T-helper 17 cell (primary cell): ENCODE measurements around the gene HIBADH. TPM values are rescaled to one million over a fixed set of nuclear protein-coding genes. Genes with fewer than 3 reads are reported as not detected.
"Not testable (repeated sequence)": the region's sequence is repeated elsewhere in the genome, so short reads cannot be mapped to it uniquely, and the experiment has no call there.

Experiments used
- ATAC-seq: fragments of 150-1000 bp; cut with Tn5 transposase; 2 replicates; pipeline ENCODE4 v1.10.0; 2021; ENCODE audit warnings: mild to moderate bottlenecking, moderate library complexity
- DNase-seq, 3 donors: peaks; one replicate each; pipeline versions ENCODE4 v3.0.0 to v3.0.0-alpha.2; 2020 to 2021
- H3K9me3 ChIP-seq: one replicate; pipeline ENCODE4 v1.7.0; 2013; ENCODE audit warnings: low read length, mild to moderate bottlenecking; ENCODE audit not compliant: control insufficient read depth, poor library complexity, severe bottlenecking
- H3K27ac Mint-ChIP-seq: one replicate; pipeline ENCODE4 v1.8.0; 2022; ENCODE audit warnings: mild to moderate bottlenecking, moderate library complexity, mixed read lengths
- H3K27me3 Mint-ChIP-seq: one replicate; pipeline ENCODE4 v1.8.0; 2022; ENCODE audit warnings: mixed read lengths
- H3K36me3 Mint-ChIP-seq: one replicate; pipeline ENCODE4 v1.8.0; 2022; ENCODE audit warnings: low read depth, mixed read lengths
- H3K4me1 Mint-ChIP-seq: one replicate; pipeline ENCODE4 v1.8.0; 2022; ENCODE audit warnings: mild to moderate bottlenecking, mixed read lengths
- H3K4me3 Mint-ChIP-seq: one replicate; pipeline ENCODE4 v1.8.0; 2022; ENCODE audit warnings: mild to moderate bottlenecking, moderate library complexity, mixed read lengths
- total RNA-seq, 4 donors: library from RNA in 2 of 4; stranded (reverse) in 2 of 4; gene quantifications; one replicate each; pipeline ENCODE4 v1.2.3 and lab custom pipeline; 2022 to 2026

HIBADH gene
- total RNA-seq, 2 donors from 2014 or later, result 5.7 to 8.0 TPM

DNA sequence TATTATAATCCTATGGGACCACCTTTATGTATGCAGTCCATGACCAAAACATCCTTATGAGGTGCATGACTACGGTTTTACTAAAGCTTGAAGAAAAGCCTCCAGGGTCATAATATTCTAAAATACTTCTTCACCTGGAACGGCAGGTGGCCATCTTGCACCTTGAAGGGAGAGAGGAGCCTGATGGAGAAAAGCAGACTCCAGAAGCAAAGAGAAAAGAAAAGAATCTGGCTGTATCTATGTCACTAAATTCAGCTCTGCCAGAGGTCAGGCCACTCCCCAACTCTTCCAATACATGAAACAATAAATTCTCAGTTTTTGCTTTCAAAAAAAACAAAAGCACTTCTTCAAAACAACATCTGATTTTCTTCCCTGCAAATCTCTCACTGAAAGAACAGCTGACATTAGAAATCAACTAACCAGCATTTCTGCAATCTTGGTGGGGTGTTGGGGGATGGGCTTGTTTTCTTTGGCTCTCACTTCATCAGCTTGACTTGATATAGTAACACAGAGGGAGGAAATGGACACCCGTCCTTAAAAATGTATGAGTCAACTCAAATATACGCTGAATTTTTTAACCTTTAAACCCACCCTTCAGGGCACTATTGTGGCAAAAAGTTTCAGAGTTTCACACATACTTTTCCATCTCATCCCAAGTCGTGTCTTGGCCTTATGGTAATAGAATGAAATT lies 21.7 kb downstream of the HIBADH start:
- Mint-ChIP-seq H3K27ac (no peak overlapping the region), H3K27me3 (no peaks in the 10 kb centered on the region), H3K4me3 (no peak overlapping the region), H3K36me3 (peaks cover 6% of the 10 kb centered on the region), H3K4me1 (peaks cover 20% of the 10 kb centered on the region)
- DNase-seq (no peak), ATAC-seq (no peak)
- H3K9me3 ChIP-seq, result no peaks in the 10 kb centered on the region

DNA sequence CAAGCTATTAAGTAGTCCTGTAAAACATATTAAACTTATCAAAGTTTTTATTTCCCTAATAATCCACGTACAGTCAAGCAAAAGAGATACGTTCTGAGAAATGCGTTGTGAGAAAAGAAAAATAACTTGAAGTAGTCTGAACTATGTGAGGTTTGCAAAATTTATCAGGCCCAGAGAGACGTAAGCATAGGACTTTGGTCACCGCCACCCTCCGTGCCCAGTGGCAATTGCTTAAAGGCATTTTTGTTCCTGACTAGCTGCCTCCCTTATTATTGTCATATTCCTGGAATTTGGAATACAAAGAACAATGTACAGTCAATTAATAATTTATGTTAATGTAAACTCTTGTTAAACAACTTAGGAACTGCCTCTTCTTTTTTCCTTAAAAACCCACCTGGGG lies 22.8 kb downstream of the HIBADH start:
- Mint-ChIP-seq H3K36me3 (peaks cover 8% of the 10 kb centered on the region), H3K27me3 (no peaks in the 10 kb centered on the region), H3K4me3 (no peak overlapping the region), H3K27ac (no peak overlapping the region), H3K4me1 (peaks cover 21% of the 10 kb centered on the region)
- DNase-seq, result no peak
- no peaks in the 10 kb centered on the region for H3K9me3 ChIP-seq
- no peak for ATAC-seq

DNA sequence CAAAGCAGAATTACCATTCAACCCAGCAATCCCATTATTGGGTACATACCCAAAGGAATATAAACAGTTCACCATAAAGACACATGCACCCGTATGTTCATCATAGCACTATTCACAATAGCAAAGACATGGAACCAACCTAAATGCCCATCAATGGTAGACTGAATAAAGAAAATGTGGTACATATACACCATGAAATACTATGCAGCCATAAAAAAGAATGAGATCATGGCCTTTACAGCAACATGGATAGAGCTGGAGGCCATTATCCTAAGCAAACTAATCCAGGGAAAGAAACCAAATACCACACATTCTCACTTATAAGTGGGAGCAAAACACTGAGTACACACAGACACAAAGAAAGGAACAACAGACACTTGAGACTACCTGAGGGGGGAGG lies 23.6 kb downstream of the HIBADH start:
- peaks cover 21% of the 10 kb centered on the region for H3K4me1 Mint-ChIP-seq
- DNase-seq, H3K4me3 Mint-ChIP-seq, H3K27ac Mint-ChIP-seq, H3K27me3 Mint-ChIP-seq, ATAC-seq, H3K9me3 ChIP-seq, H3K36me3 Mint-ChIP-seq: not testable (repeated sequence)

DNA sequence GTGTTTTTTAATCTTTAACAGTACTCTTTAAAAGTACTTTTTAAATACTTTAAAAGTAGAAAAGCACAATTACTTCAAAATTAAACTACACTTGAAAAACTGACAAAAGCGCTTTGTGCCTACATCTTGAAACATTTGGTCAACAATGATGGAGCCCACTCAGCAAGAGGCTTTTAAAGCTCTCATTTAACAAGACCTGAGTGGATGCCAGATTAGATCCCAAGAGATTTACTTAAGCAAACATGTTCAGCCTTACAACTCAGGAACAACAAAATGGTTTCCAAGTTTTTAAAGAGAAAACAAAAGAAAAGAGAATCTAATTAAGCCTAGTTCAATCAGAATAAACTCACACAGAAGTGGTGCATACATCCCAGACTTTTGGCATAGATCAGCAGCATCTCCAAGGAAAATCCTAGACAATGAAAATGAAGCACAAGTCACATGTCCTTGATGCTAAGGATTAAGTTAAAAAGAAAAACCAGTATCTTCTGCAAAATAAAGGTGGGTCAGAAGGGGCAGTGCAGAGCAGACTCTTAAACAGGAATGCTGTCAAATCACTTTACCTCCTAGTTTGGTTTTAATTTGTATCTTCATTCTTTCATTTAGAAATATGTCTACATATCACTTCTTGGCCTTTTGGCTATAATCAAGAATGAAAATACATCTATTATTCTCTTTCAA lies 26.2 kb downstream of the HIBADH start:
- no peak overlapping the region for H3K27ac Mint-ChIP-seq
- DNase-seq (no peak), ATAC-seq (no peak)
- no peaks in the 10 kb centered on the region for H3K27me3 Mint-ChIP-seq
- H3K36me3 Mint-ChIP-seq, result peaks cover 5% of the 10 kb centered on the region
- peaks cover 18% of the 10 kb centered on the region for H3K4me1 Mint-ChIP-seq
- no peaks in the 10 kb centered on the region for H3K9me3 ChIP-seq
- H3K4me3 Mint-ChIP-seq, result no peak overlapping the region

DNA sequence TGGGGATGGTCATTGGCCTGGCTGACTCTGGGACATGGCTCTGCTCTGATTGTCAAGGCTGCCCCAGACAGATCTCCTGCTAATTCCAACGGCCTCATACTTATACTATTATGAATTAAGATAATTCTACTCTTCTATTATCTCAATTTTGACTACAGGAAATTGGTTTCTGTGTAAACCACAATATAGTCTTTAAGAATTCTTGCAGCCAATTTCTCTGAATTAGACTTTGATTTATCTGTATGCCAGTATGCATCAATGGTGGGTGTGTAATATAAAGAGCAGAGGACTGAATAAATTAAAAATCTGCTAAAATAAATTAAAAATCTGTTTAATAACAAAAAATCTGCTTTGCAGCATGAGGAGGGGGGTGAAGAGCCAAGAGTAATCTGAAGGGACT lies 27.0 kb downstream of the HIBADH start:
- Mint-ChIP-seq H3K4me3 (no peak overlapping the region), H3K4me1 (peaks cover 18% of the 10 kb centered on the region), H3K27ac (no peak overlapping the region), H3K36me3 (peaks cover 5% of the 10 kb centered on the region), H3K27me3 (no peaks in the 10 kb centered on the region)
- no peaks in the 10 kb centered on the region for H3K9me3 ChIP-seq
- DNase-seq (no peak), ATAC-seq (no peak)

DNA sequence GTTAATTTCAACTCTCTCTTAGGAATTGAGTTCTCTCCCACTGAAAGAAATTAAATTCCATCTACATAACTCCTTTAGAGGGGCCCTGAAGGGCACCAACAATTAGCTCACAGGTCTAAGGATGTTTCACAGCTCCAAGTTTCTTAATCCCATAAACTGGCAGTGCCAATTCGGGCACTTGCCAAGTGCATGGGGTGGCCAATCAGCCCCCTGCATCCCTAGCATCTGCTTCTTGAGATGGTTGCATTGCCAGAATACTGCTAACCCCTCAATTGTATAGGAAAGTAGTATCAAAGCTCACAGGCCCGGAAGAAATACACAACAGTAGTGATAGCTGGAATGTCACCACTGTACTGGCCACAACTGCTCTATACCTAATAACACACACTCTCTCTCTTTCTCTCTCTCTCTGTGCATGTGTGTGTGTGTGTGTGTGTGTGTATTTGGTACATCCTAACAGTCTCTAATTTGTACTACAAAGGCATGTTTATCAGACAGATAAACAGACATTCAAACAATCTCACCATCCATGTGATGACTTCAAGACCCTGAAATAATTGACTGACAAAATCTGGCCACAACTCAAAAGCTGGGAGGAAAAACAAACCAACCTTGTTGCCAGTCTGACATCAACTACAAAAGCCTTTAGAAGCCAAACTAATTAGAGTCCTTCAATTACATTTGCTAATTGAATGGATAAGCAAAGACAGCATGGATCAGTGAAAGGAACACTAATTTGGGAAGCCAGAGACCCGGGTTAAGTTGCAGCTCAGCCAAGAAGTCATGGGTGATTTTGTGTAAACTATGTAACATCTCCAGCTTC lies 27.8 kb downstream of the HIBADH start:
- Mint-ChIP-seq H3K4me1 (peaks cover 18% of the 10 kb centered on the region), H3K27ac (peak overlapping the region; percentile 34), H3K27me3 (no peaks in the 10 kb centered on the region), H3K36me3 (peaks cover 5% of the 10 kb centered on the region), H3K4me3 (no peak overlapping the region)
- DNase-seq, result no peak
- H3K9me3 ChIP-seq, result no peaks in the 10 kb centered on the region
- ATAC-seq, result no peak

DNA sequence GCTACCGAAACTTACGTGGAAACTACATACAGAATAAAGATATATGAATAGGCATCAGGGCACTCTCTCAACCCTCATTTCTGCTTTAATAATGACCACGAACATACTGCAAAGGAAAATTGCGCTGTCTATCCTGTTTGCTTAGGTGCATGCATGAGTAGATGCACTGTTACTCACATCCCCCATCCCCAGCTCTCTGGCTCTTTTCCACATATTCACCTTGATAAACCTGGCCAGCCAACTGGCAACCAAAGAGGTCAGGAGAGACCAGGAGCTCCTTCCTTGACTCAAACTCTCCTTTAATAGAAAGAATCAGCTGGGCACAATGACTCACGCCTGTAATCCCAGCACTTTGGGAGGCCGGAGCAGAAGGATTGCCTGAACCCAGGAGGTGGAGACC lies 29.6 kb downstream of the HIBADH start:
- Mint-ChIP-seq H3K4me3 (no peak overlapping the region), H3K36me3 (peaks cover 5% of the 10 kb centered on the region), H3K27ac (no peak overlapping the region), H3K27me3 (no peaks in the 10 kb centered on the region), H3K4me1 (peaks cover 13% of the 10 kb centered on the region)
- DNase-seq (no peak), ATAC-seq (no peak)
- H3K9me3 ChIP-seq, result no peaks in the 10 kb centered on the region

DNA sequence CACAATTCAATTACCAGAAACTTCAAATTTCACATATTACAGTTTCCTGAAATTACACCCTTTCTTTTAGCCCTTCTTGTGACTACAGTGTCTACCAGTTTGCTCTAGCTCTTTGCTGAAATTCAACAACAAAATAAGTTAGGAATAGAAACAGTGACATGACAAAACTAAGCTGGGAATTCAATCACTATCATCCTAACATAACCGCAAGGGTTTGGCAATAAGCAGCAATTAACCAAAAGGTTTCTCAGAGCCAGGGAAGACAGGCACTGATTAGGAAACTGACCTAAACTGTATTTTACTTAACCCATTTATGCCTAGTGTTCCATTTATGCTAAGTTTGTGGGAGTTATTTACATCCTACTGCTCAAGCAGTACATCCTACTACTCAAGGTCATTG lies 31.3 kb downstream of the HIBADH start:
- H3K9me3 ChIP-seq, result no peaks in the 10 kb centered on the region
- Mint-ChIP-seq H3K27ac (no peak overlapping the region), H3K4me1 (peaks cover 4% of the 10 kb centered on the region), H3K27me3 (no peaks in the 10 kb centered on the region), H3K36me3 (peaks cover 5% of the 10 kb centered on the region), H3K4me3 (no peak overlapping the region)
- DNase-seq, result no peak
- ATAC-seq, result no peak

DNA sequence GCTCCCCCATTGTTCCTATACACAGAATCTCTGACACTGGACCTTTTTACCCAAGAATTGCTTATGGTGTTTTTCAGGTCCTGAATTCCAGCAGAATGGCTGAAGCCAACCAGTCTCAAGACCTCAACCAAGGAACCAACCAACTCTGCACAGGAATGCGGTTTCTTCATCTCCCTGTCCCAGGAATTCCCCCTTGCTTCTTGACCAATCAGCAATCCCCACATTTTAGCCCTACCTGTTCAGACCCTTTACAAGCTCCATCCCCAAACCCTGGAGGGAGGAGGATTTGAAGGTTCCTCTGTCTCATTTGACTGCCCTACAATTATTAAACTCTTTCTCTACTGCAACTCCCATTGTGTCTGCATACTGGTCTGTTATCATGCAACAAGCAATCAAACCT lies 35.5 kb downstream of the HIBADH start:
- no peak overlapping the region for H3K4me3 Mint-ChIP-seq
- H3K4me1 Mint-ChIP-seq, result no peaks in the 10 kb centered on the region
- H3K27ac Mint-ChIP-seq, result no peak overlapping the region
- DNase-seq, result no peak
- H3K27me3 Mint-ChIP-seq, result no peaks in the 10 kb centered on the region
- H3K36me3 Mint-ChIP-seq, result peaks cover 3% of the 10 kb centered on the region
- H3K9me3 ChIP-seq, result no peaks in the 10 kb centered on the region
- no peak for ATAC-seq

DNA sequence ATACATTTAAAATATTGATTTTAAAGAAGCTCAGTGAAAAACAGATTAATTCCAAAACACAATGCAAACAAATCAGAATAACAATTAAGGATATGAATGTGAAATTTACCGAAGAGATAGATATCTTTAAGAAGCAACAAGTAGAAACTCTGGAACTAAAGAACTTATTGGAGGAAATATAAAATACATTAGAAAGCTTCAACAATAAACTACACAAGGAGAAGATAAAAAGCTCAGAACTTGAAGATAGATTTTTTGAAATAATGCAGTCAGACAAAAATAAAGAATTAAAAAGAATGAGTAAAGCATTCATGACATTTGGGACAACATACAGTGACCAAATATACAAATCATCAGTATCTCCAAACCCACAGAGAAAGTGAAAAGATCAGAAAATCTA lies 43.2 kb downstream of the HIBADH start:
- Mint-ChIP-seq H3K36me3 (peaks cover 9% of the 10 kb centered on the region), H3K4me1 (peaks cover 3% of the 10 kb centered on the region), H3K4me3 (no peak overlapping the region), H3K27ac (no peak overlapping the region), H3K27me3 (no peaks in the 10 kb centered on the region)
- peaks cover 9% of the 10 kb centered on the region for H3K9me3 ChIP-seq
- ATAC-seq (no peak), DNase-seq (no peak)

DNA sequence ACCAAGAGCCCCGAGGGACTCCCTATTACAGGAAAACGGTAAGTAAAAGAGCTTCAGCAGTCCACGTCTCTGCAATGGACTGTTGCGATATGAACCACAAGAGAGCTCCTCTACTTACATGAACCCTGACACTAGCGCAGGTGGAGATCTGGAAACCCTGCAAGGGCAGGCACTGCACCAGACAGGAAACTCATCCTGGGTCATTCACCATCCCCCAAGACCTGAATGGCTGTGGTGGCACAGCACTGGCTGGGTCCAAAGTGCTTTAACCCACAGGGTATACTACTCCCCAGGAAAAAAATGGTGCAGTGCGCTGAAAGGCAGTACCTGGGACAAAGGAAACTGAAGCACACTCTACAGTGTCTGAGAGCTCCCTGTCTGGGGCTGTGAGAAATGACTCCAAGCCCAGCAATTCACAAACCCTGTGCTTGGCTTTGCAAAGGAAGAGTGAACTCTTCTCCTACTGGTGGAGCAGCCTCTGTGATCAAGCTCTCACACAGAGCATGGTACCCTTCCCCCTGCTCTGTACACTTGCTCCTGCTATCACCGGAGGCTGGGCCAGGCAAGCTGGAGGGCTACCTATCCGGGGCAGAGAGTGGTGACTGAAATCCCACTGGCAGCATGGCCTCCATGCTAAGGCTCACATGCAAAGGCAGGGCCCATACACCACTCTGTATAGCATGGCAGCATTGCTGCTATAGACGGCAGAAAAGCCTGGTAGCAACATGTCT lies 44.9 kb downstream of the HIBADH start:
- no peak for ATAC-seq
- Mint-ChIP-seq H3K36me3 (peaks cover 9% of the 10 kb centered on the region), H3K4me1 (peaks cover 3% of the 10 kb centered on the region), H3K27me3 (no peaks in the 10 kb centered on the region), H3K27ac (no peak overlapping the region), H3K4me3 (no peak overlapping the region)
- H3K9me3 ChIP-seq, result peaks cover 9% of the 10 kb centered on the region
- DNase-seq, result no peak

DNA sequence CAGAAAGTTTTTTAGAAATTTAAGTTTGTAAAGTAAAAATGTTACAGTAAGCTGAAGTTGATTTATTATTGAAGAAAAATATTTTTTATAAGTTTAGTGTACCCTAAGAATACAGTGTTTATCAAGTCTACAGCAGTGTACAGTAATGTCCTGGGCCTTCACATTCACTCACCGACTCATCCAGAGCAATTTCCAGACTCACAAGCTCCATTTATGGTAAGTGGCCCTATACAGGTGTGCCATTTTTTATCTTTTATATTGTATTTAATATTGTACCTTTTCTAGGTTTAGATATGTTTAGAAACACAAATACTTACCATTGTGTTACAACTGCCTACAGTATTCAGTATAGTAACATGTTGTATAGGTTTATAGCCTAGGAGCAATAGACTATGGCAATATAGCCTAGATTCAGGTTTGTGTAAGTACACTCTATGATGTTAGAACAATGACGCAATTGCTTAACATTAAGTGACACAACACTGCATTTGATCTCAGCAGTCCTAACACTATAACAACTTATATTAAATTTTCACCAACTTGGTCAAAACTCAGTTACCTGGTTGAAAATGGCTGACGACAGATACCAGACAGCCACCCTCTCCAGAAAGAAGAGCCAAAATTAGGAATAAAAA lies 45.7 kb downstream of the HIBADH start:
- Mint-ChIP-seq H3K4me3 (no peak overlapping the region), H3K4me1 (peaks cover 3% of the 10 kb centered on the region), H3K27me3 (no peaks in the 10 kb centered on the region), H3K27ac (no peak overlapping the region), H3K36me3 (peaks cover 9% of the 10 kb centered on the region)
- no peak for DNase-seq
- ATAC-seq, result no peak
- peaks cover 9% of the 10 kb centered on the region for H3K9me3 ChIP-seq

DNA sequence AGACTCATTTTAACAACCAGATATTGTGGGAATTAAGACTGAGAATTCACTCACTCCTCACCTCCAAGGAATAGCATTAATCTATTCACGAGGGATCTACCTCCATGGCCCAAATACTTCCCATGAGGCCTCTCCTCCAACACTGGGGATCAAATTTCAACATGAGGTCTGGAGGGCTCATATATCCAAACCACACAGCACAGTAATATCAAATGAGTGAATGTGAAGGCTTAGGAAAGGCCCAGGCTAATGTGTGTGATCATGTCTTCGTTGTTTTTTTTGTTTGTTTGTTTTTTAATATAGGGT lies 46.5 kb downstream of the HIBADH start:
- ATAC-seq (no peak), DNase-seq (no peak)
- Mint-ChIP-seq H3K4me3 (no peak overlapping the region), H3K27ac (no peak overlapping the region), H3K4me1 (peaks cover 3% of the 10 kb centered on the region), H3K27me3 (no peaks in the 10 kb centered on the region), H3K36me3 (peaks cover 9% of the 10 kb centered on the region)
- peaks cover 9% of the 10 kb centered on the region for H3K9me3 ChIP-seq
